GF-D8 (cell line): Measurements from ENCODE around the gene HTRA3.

Source experiments
- DNase-seq: peaks from one replicate; lab custom pipeline; 2025; lab: John Stamatoyannopoulos, UW

HTRA3 gene

DNA sequence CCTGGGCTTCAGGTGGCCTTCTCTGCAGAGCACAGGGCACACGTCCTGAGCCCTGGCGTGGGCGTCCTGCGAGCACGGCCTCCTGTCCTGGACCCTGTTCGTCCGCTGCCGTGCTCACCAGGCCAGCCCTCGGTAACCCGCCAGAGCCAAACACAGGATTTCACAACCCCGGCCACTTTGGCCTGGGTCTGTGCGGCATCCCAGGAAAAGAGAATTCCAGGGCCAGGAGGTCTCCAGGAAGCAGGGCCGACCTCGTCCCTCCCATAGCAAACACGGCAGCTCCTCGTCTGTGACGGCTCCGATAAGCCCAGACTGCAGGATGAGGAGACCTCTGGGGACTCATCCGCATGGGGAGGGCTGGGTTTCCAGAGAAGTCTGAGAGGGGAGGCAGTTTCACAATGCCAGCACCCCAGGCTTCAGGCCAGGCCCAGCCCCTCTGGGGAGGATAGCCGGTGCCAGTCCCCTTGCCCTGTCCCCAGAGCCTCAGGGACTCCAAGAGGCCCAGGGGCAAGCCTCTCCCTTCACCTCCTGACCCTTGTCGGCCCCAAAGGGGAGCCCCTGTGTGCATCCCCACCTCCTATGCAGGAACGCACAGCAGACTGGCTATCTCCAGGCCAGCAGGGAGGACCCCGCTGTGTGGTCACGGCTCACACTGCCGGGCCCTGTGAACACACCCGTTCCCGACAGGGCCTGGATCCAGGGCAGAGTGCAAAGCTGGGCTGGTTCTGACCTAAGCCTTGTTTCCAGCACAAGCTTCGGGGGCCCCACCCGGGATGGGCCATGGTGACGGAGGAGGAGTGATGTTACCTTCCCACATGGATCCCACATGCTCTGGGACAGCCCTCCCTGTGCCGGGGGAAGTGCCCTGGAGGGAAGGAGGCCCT, 22.3 kb upstream of the HTRA3 start:
- DNase-seq: no peak

DNA sequence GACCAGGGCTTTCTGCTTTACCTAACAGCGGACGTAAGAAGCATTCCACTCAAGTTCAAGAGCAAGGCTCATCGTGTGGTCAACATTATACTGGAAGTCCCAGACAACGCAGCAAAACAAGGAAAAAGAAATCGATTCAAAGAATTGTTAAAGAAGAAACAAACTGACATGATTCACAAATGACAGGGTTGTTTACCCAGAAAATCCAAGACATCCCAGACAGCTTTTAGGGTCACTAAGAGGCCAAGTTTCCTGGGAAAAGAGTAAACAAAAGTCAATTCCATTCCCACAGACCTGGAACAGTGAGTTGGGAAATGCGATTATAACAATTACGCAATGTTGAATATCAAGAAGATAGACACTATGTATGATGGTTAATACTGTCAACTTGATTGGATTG, 21.5 kb upstream of the HTRA3 start:
- DNase-seq: no peak

DNA sequence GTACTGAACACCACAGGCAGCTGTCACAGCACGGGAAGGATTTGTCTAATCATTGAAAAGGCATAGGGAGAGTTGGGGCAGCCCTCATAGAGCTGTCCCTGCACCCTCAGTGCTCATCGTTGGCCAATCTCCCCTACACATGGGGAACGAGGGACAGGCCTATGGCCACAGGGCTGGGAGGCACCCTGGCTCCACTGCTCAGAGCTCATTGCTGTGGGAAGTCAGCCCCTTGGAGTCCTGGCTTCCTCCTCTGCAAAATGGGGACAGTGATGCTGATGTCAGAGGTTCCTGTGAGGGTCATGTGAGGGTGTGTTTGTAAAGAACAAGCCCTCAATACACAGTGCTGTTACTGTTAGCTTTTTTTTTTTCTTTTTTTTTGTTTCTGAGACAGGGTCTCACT, 19.3 kb upstream of the HTRA3 start:
- DNase-seq: no peak

DNA sequence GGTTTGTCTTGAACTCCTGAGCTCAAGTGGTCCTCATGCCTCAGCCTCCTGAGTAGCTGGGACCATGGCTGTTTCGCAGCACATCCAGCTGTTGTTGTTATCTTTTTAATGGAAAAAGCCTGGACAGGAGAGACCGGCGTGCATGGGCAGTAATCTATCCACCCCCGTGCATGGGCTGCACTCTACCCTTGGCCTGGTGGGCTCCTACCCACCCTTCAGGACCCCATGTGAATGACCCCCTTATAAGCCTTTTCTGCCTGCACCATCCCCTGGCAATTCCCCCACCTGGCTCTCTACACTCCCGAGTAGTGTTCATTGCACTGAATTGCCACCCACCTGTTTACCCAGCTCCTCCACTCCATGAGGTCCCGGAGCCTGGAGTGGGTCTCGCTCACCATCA, 18.9 kb upstream of the HTRA3 start:
- no peak for DNase-seq

DNA sequence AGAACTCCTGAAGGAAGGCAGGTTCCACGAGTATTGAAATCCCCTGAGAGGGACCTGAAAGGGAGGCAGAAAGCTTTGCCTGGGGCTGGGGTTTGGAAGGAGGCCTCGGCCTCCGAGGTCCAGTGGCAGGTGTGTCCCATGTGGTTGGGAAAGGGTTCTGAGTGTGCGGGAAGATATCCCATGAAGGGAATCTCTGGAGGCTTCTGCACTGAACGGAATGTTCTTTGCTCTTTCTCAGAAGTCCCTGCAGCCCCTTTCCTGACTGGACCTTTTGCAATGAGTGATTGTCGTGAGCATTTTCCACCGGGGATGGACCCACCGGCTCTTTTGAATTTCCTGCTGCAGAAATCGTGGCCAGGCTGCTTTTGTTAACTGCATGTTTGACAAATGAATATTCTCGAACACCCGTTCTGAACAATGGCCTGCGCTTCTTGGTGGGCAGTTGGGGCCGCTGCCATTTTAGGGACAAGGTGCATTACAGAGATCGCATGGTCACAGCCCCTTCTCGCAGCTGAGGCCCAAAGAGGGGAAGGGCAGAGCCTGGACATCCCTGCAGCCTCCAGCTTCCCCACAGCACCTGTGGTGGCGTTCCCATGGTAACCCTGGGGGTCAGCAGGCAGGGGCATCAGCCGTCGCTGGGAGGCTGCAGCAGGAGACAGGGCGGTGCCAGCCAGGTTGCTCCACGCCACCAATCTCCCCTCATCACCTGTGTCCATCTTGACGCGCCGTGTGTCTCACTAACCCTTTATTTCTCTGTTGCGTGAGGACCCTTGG, 18.3 kb upstream of the HTRA3 start:
- no peak for DNase-seq

DNA sequence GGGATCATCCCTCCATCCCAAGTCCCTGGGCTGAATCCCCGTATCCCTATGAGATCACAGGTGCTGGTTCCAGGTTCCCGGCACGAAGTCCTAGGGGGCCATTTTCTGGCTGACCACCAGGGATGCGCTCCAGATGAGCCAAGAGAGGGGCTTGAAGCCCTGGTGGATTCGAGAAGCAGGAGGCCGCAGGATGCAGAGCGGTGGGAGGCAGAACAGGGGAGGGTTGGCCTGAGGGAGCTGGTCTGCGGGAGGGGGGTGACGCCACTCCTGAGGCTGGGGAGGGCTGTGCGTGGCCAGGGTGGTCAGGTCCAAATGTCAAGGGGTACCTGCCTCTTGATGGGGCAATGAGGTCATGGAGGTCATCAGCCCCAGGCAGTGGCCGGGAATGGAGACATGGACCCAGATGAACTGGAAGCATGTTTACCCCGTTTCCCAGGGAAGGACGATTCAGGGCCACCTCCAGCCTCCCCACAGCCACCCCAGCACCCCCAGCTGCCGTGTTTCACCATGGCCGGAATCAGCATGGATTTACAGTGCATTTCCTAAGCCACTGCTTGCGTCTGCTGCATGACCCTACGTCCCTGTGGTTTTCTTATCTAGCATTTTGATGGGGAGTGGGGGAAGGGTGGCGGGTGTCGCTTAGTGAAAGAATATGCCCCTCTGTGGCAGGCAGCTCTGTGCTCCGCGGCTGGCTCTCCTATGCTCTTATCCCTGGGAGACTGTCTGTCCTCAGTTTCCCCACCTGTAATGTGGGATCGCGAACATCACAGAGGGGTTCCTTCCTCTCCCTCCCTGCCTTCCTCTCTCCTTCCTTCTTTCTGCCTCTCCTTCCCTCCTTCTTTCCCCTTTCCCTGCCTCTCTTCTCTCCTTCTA, 17.0 kb upstream of the HTRA3 start:
- DNase-seq: no peak

DNA sequence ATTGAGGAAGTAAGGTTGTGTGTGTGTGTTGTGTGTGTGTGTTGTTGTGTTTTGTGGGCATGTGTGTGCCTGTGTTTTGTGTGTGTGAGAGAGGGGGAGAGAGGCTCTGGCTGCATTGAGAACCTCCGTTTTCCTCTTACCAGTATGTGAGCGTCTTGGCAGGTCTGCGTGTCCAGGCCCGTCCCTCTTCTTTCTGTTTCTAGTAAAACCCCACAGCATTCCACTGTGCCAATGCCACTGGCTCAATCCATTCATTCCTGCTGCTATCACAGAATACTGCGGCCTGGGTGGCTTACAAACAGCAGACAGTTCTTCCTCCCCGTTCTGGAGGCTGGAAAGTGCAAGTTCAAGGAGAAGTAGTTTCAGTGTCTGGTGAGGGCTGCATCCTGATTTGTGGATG, 15.5 kb upstream of the HTRA3 start:
- no peak for DNase-seq

DNA sequence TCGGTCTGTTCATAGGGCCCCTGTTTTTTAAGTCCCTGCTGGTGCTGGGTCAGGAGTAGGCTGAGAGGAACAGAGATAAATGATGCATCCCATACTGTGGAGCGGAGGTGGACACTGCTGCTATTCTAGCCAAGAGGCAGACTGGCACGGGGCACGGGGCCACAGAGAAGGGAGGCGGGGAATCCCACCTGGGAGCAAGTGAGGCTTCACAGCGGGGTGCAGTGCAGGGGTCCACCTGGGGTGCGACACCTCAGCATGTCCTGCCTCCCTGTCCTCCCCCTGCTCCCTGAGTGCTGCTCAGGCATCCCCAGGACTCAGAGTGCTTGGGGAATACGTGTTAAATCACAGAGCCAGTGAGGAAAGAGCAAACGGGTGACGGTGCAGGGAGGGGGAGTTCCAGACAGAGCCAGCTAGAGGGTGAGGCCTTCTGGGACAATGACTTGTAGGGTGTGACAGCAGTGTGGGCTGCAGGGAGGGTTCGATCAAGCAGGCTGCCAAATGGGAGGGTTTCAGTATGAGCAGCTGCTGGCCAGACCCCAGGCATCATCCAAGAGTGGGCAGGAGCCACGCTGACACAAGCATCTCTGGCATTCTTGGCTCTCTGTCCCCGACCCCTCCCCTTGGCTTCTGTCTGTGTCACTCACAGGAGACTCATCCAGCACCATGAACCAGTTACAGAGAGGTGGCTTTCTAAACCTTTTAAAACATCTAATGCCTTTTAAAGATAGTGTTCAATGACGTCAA, 13.7 kb upstream of the HTRA3 start:
- DNase-seq: no peak

DNA sequence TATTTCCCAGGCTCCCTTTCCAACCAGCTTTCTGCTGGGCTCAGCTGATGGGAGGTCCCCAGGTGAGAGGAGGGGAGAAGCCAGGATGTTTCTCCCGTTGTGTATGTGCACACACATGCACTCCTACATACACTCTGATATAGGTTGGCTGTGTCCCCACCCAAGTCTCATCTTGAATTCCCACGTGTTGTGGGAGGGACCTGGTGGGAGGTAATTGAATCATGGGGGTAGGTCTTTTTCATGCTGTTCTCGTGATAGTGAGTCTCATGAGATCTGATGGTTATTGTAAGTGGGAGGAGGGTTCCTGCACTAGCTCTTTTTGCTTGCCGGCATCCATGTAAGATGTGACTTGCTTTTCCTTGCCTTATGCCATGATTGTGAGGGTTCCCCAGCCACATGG, 11.7 kb upstream of the HTRA3 start:
- no peak for DNase-seq

DNA sequence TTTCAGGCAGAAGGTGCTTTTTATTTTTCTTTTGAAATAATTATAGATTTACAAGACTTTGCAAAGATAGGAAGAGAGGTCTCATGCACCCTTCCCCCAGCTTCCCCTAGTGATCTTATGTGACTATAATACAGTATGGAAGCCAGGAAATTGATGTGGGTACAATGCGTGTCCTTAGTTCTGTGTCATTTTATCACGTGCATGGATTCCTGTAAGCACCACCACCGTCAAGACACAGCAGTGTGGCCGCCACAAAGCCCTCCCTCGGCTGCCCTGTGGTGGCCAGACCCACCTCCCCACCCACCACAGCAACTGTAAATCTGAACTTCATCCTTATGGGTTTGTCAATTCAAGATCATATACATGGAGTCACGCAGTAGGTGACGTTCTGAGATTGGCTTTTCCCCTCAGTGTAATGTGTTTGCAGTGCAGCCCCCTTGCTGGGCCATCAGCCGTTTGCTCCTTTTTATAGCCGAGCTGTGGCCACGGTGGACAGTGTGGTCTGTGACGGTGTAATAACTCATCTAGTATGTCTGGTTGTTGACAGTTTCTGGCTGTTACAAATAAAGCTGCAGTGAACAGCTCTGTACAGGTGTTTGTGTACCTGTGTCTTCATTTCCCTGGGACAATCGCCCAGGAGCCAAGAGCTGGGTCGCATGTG, 10.9 kb upstream of the HTRA3 start:
- DNase-seq: no peak

DNA sequence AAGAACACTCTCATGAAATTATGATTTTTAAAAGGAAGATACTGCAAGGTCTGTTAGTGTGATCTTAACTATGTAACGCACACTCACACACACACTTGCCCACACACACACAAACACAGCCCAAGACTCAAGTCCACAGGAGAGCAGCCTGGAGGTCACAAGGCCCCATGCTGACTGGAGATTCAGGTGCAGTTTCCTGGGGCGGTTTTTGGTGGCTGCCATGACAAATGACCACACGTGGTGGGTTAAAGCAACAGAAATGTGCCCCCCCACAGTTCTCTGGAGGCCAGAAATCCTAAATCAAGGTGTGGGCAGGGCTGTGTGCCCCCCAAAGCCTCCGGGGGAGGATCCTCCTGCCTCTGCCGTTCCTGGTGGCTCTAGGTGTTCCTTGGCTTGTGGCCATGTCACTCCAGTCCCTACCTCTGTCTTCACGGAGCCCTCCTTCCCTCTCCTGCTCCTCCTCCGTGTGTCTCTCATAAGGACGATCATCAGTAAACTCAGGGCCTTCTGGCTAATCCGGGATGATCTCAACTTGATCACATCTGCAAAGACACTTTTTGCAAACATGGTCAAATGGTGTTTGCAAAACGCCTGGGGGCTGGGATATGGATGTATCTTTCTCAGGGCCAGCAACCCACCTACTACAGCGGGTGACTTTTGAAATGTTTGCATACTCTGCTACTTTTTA, 9.7 kb upstream of the HTRA3 start:
- DNase-seq: no peak

DNA sequence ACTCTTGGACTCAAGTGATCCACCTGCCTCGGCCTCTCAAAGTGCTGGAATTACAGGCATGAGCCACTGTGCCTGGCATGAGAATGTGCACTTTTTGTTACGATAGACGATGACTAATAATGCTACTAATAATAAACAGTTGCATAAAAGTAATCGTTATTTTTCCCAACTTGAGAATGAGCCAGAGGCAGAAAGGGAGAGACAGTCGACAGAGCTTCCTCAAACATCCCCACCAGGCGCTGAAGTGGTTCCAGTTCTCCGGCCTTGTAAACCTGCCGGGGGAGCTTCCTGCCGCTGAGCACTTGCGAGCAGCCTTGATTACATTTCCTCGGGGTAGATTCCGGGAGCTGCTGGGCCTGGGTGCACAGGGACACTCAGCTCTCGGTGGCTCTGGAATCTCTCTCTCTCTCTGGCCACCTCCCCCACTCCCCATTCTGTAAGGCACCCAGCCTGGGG, 8.9 kb upstream of the HTRA3 start:
- DNase-seq: no peak

DNA sequence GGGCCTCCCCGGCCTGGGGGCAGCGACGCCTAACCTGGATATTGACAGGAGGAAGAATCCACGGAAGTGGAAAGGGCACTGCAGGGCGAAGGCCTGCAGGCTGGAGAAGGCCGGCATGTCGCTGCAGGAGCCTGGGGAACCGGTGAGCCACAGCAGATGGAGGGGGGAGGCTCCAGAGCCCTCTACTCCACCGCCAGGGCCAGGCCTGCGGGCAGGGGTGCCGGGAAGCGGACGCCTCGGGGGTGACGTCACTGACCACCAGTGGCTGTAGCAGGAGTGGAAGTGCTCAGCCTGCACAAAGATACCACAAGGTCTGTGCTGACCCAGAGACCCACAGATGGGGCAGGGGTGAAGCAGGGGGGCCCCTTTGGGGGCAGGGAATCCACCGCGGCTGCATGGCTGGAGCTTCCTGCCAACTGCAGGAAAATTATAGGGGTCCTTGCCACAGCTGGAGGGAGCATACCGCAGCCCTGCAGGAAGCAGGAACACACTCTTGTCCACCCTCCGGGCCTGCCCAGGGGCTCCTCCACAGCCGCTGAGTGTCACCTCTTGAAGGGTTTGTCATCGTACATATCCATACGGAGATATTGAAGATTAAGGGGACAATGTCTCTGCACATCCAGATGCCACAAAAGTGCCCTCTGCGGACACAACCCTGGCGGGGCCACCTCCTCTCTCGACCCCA, 7.6 kb upstream of the HTRA3 start:
- DNase-seq: no peak

DNA sequence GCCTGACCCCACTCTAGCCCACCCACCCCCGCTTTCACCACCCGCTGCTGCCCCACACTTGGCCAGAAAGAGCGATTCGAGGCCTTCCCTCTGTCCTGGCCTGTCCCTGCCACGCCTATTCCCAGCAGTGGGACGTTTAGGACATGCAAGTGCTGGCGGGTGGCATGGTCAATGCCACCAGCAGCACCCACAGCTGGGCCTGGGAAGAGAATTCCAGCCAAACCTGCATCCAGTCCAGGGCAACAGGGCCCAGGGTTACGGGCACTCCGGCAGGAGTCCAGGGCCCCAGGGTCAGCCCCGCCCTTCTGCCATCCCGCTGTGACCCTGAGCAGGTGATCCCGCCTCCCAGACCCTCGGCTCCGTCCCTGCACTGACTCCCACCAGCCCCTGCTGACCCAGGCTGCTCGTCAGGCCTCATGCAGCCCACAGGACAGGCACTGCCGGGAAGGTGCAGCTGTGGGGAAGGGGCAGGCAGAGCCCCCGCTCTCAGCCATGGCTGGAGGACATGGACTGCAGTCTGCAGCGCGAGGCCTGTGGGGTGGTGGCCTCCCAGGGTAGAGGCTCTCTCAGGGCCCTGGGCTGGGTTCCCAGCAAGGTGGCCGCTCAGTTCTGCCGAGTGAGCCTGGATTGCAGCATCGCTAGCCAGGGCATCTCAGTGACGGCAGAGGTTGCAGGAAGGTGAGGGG, 6.8 kb upstream of the HTRA3 start:
- no peak for DNase-seq

DNA sequence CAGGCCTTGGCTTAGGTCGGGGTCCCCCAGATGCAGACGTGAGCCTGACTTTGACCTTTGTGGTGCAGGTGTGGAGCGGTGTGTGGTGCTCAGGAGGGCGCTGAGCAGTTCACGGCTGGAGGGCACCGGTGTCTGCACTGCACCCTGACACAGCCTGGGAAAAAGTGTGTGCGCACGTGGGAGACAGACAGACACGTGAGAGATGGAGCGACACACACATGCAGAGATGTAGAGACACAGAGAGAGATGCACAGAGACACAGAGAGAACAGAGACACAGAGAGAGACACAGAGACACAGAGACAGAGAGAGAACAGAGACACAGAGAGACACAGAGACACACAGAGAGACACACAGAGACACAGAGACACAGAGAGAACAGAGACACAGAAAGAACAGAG, 6.2 kb upstream of the HTRA3 start:
- no peak for DNase-seq

DNA sequence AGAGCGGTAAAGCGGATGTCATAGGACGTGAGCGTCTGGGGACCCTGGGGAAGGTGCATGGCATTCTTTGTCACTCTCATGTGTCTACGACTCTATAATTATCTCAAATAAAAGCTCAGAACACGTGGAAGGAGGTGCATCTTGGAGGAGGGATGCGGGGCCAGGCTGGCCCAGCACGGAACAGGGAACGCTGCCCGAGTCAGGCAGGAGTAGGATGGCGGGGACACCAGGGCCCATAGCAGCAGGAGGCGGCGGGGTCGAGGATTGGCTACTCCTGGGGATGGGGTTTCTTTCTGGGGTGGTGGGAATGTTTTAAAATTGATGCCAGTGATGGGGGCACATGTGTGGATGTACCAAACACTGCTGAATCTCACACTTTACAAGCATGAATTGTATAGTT, 5.4 kb upstream of the HTRA3 start:
- no peak for DNase-seq

DNA sequence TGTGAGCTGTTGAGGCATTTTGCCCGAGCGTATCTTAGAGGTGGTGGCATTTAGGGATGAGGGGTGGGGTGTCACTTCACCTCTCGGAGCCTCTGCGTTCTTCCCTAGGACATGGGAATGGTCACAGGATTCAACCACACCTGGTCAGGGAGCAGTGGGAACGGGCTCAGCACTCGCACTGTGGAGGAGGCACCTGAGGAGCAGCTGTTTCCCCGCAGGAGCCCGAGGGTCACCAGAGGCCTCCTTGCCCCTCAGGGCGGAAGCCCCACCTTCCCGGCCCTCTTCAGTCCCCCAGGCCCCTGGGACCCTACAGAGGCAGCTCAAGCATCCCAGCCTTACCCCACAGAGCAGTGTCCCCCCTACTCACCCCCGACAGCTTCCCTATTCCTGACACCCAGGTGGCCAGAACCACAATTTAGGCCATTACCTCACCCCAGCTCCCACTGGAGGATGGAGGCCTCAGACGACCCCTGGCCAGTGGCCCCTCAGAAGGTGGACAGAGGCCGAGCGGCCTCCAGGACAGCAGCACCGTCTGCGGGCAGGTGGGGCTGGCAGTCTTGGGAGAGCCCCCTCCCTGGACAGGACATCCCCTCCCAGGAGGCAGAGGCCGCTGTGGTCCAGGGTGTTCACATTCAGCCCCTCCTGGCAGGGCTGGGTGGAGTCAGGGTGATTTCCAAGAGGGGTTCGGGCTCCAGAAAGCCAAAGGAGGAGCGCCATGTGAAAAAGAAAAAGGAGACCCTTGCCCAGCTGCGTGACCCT, 4.2 kb upstream of the HTRA3 start:
- DNase-seq: no peak

DNA sequence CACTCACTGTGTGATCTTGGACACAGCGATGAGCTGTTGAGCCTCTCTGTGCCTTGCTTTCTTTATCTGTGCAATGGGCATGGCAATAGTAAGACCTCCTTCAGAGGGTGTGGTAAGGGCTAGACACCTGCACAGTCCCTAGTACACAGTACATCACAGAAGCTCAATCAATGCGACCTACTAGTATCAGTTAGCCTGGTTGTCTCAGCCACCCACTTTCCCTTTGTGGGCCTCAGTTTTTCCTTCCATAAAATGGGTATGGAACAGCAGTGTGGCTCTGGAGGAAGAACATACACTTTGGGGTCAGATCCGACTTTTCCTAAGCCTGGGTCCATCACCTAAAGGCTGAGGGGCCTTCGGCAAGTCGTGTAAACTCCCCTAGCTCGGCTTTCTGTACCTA, 3.5 kb upstream of the HTRA3 start:
- DNase-seq: no peak

DNA sequence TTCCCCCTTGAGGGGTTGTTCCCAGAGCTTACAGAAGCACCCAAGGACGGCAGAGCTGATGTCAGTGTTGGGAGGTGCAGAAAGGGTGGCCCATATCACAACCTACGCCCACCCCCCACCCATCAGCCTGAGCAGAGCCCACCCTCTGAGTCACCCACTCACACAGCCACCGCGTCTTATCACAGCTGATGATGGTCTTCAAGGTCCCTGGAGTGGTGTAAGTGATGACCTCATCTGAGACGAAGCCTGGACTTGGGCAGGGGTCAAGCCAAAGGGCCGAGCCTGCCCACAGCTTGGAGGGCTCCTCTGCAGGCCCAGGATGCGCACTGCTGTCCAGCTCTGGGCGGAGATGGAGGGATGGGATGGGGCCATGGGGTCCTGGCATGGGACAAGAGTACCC, 3.0 kb upstream of the HTRA3 start:
- no peak for DNase-seq
